A549 (cell line): Measurements from ENCODE around the gene ALOX5. TPM values are rescaled to one million over a fixed set of nuclear protein-coding genes. Genes with fewer than 3 reads are reported as not detected.
A peak's percentile ranks its signal among the peaks of the same experiment; 100 is the strongest.
"Not testable (repeated sequence)": the region's sequence is repeated elsewhere in the genome, so short reads cannot be mapped to it uniquely, and the experiment has no call there.

Source experiments
- ATAC-seq, 2 experiments: fragments of 200-7000 bp in 1 of 2; fragments of >200 bp in 1 of 2; cut with Nextera tagmentation in 1 of 2; cut with Tn5 transposase in 1 of 2; 3 replicates each; pipeline versions ENCODE4 v1.8.0 to v1.9.1; 2018 to 2020; ENCODE audit warnings: mild to moderate bottlenecking in 1 of 2, moderate library complexity in 1 of 2
- CTCF ChIA-PET: fragments of 300-600 bp; sonication (Branson Sonifier 250); formaldehyde crosslinking; extraction: SDS; loops from one replicate; lab custom pipeline; 2021; ENCODE audit warnings: antibody characterized with exemption, inconsistent platforms; lab: Yijun Ruan, JAX
- POLR2A ChIA-PET: fragments of 350-600 bp; formaldehyde crosslinking; extraction: SDS; loops from one replicate; lab custom pipeline; 2021; ENCODE audit warnings: antibody characterized with exemption, inconsistent platforms; lab: Yijun Ruan, JAX
- DNase-seq, 2 experiments: peaks; one replicate each; pipeline versions ENCODE4 v3.0.0 to v3.0.0-alpha.2; 2011 to 2016; ENCODE audit warnings: low read depth in 1 of 2, low spot score in 1 of 2
- FAIRE-seq: peaks from 2 replicates; lab custom pipeline; 2011; peaks lifted over from hg19 to GRCh38; lab: Jason Lieb, UNC
- H3K27ac ChIP-seq, 2 experiments: fragments of >200 bp; sonication (Bioruptor Twin); formaldehyde crosslinking; 3 replicates each; pipeline ENCODE4 v1.5.1; 2016 to 2017
- H3K4me1 ChIP-seq: fragments of >200 bp; sonication (Bioruptor Twin); formaldehyde crosslinking; 3 replicates; pipeline ENCODE4 v1.6.1; 2016
- H3K4me2 ChIP-seq: fragments of >200 bp; sonication (Bioruptor Twin); formaldehyde crosslinking; 3 replicates; pipeline ENCODE4 v1.6.1; 2016
- H3K4me3 ChIP-seq: fragments of >200 bp; sonication (Bioruptor Twin); formaldehyde crosslinking; 3 replicates; pipeline ENCODE4 v1.5.1; 2016
- H3K9me3 ChIP-seq: fragments of >200 bp; sonication (Bioruptor Twin); formaldehyde crosslinking; 3 replicates; pipeline ENCODE4 v1.6.1; 2016
- BCL3 ChIP-seq: fragments of >200 bp; sonication (Bioruptor Twin); formaldehyde crosslinking; IDR thresholded peaks from 3 replicates; pipeline ENCODE4 v1.6.1; 2016
- CBX2 ChIP-seq: fragments of 200-600 bp; sonication (generic); IDR thresholded peaks from 2 replicates; pipeline ENCODE4 v1.6.1; 2016; ENCODE audit warnings: low read depth, mild to moderate bottlenecking, borderline replicate concordance
- CHD4 ChIP-seq: fragments of 200-600 bp; sonication (generic); IDR thresholded peaks from 2 replicates; pipeline ENCODE4 v1.6.1; 2016; ENCODE audit warnings: antibody characterized with exemption, mild to moderate bottlenecking, borderline replicate concordance
- EHF ChIP-seq: fragments of 250-450 bp; sonication (Bioruptor Pico); IDR thresholded peaks from 2 replicates; pipeline ENCODE4 v1.5.0; 2020; ENCODE audit warnings: mild to moderate bottlenecking
- EP300 ChIP-seq, 2 experiments: fragments of >200 bp; sonication (Bioruptor Twin); formaldehyde crosslinking; IDR thresholded peaks; 2 replicates in 1 of 2; 3 replicates in 1 of 2; pipeline ENCODE4 v1.6.1; 2016 to 2017
- ESRRA ChIP-seq: fragments of 150-350 bp; IDR thresholded peaks from 2 replicates; pipeline ENCODE4 v1.6.1; 2014; ENCODE audit warnings: mild to moderate bottlenecking, low read length, borderline replicate concordance
- FOSB ChIP-seq: fragments of 250-450 bp; sonication (Bioruptor Pico); IDR thresholded peaks from 2 replicates; pipeline ENCODE4 v1.5.0; 2020; ENCODE audit warnings: mild to moderate bottlenecking, moderate library complexity
- FOXS1 ChIP-seq: fragments of 250-450 bp; sonication (Bioruptor Pico); IDR thresholded peaks from 2 replicates; pipeline ENCODE4 v1.5.0; 2020; ENCODE audit warnings: mild to moderate bottlenecking, moderate library complexity
- GATA3 ChIP-seq: IDR thresholded peaks from 2 replicates; pipeline ENCODE4 v1.6.1; 2012; ENCODE audit warnings: borderline replicate concordance
- HOXA7 ChIP-seq: fragments of 250-450 bp; sonication (Bioruptor Pico); IDR thresholded peaks from 2 replicates; pipeline ENCODE4 v1.5.0; 2020; ENCODE audit warnings: mild to moderate bottlenecking, moderate library complexity
- HOXB13 ChIP-seq: fragments of 250-450 bp; sonication (Bioruptor Pico); IDR thresholded peaks from 2 replicates; pipeline ENCODE4 v1.5.0; 2020; ENCODE audit warnings: low read depth, mild to moderate bottlenecking, moderate library complexity
- HOXB5 ChIP-seq: fragments of 250-450 bp; sonication (Bioruptor Pico); IDR thresholded peaks from 2 replicates; pipeline ENCODE4 v1.5.0; 2020; ENCODE audit warnings: mild to moderate bottlenecking, moderate library complexity
- KDM1A ChIP-seq: fragments of 200-600 bp; sonication (generic); IDR thresholded peaks from 2 replicates; pipeline ENCODE4 v1.6.1; 2016; ENCODE audit warnings: low read depth, mild to moderate bottlenecking
- MAZ ChIP-seq: fragments of 150-350 bp; IDR thresholded peaks from 2 replicates; pipeline ENCODE4 v1.6.1; 2014; ENCODE audit warnings: antibody characterized with exemption, low read depth, low read length, borderline replicate concordance
- MYC ChIP-seq: IDR thresholded peaks from 2 replicates; pipeline ENCODE4 v1.6.1; 2012; ENCODE audit warnings: mild to moderate bottlenecking, inconsistent platforms, low read length, improper control_type of control experiment, borderline replicate concordance
- NR3C1 ChIP-seq: fragments of >200 bp; sonication (Bioruptor Twin); formaldehyde crosslinking; IDR thresholded peaks from 3 replicates; pipeline ENCODE4 v1.6.1; 2017
- POLR2AphosphoS2 ChIP-seq: conservative IDR thresholded peaks from 2 replicates; pipeline ENCODE4 v1.6.1; 2012; ENCODE audit warnings: low read length, improper control_type of control experiment, inconsistent platforms
- SMC3 ChIP-seq: fragments of >200 bp; sonication (Bioruptor Twin); formaldehyde crosslinking; IDR thresholded peaks from 3 replicates; pipeline ENCODE4 v1.6.1; 2018; ENCODE audit warnings: inconsistent platforms
- TFCP2L1 ChIP-seq: fragments of 250-450 bp; sonication (Bioruptor Pico); IDR thresholded peaks from 2 replicates; pipeline ENCODE4 v1.5.0; 2021; ENCODE audit warnings: mild to moderate bottlenecking
- ZFP36 ChIP-seq: fragments of 450-650 bp; IDR thresholded peaks from 2 replicates; pipeline ENCODE4 v1.6.1; 2014; ENCODE audit warnings: borderline replicate concordance; ENCODE audit not compliant: partially characterized antibody
- WGBS: methylation state at CpG from one replicate; pipeline ENCODE4 v1.1.6; 2017; ENCODE audit errors: missing lambda C conversion rate; 5-methylcytosine and 5-hydroxymethylcytosine counted together
- polyA minus RNA-seq: library from RNA; depleted of rRNA, polyadenylated mRNA; stranded (reverse); fragments of >200 nt; gene quantifications from 2 replicates; pipeline ENCODE4 v1.2.3, GENCODE V29; 2011; rRNA and poly(A)+ RNA removed
- polyA plus RNA-seq, 4 experiments: library from polyadenylated mRNA; depleted of rRNA in 3 of 4; stranded (reverse); fragments of >200 nt; fragmentation: RNase III in 1 of 4; extraction: RNeasy Plus Mini Kit Qiagen cat#74134 plus additional on column Dnase treatment in 1 of 4; gene quantifications; 2 replicates in 3 of 4; 3 replicates in 1 of 4; pipeline ENCODE4 v1.2.3, GENCODE V29; 2011 to 2017

Gene ALOX5
- polyA plus RNA-seq (2011; rRNA removed) (0.18 and 0.25 TPM in 2 replicates), polyA plus RNA-seq (2017; fragmentation: RNase III; extraction: RNeasy Plus Mini Kit Qiagen cat#74134 plus additional on column Dnase treatment) (0.21 to 0.40 TPM (median 0.26 TPM) in 3 replicates), polyA minus RNA-seq (0.17 and 2.1 TPM in 2 replicates)
- 0.05 TPM in 2 replicates for polyA plus RNA-seq (2012; cell fraction: cytosol; rRNA removed)
- polyA plus RNA-seq (2012; cell fraction: nucleus; rRNA removed) = 0.32 and 0.81 TPM in 2 replicates

- ATAC-seq (peak; percentile 60 to 72), FAIRE-seq (no peak), DNase-seq (peak in 1 of 2 experiments; percentile 13)
- peak within 1 kb of the TSS; percentile 48 for H3K4me3 ChIP-seq
- H3K9me3 ChIP-seq = no peaks in the 10 kb centered on the region
- peak within 1 kb of the TSS in 1 of 2 experiments; percentile 8; a peak in 1 of 6 replicates for H3K27ac ChIP-seq
- TF ChIP-seq ZFP36 (peak; percentile 72), KDM1A (no peak), HOXA7 (no peak), BCL3 (no peak), MYC (no peak), SMC3 (no peak), NR3C1 (no peak)
- POLR2A ChIA-PET = no interaction called here
- 4% methylated on average over 5 of the region's 59 CpGs for WGBS
- H3K4me1 ChIP-seq = peaks cover 10% of the 10 kb centered on the region; the same call in 2 of the 3 replicates
- CTCF ChIA-PET = no interaction called here
- peak within 1 kb of the TSS; percentile 89 for H3K4me2 ChIP-seq
These were observed at the start of gene ALOX5 for GRCh38 chr10:45373576-45374349. ALOX5 (plus strand) TSS chr10:45374216; CDS start chr10:45374280, 64 bp downstream.

GRCh38 chr10:45325116-45325515 is 48.9 kb upstream of the ALOX5 start:
- ChIA-PET POLR2A (no interaction called here), CTCF (interaction anchor here (0.9 kb wide), 1 partner anchor 91 kb away, joined by 3 read pairs; no protein-coding TSS in a partner anchor)
- H3K27ac ChIP-seq = no peak overlapping the region
- no peak overlapping the region for H3K4me2 ChIP-seq
- WGBS = 35% methylated on average over 1 of the region's 1 CpG
- no peak for DNase-seq
- H3K4me1 ChIP-seq = no peaks in the 10 kb centered on the region
- no peak for TF ChIP-seq CBX2
- TF ChIP-seq FOSB (CRISPR knock-in tag) = no peak
- peak; percentile 67 for FAIRE-seq
- no peak overlapping the region for H3K4me3 ChIP-seq
- no peaks in the 10 kb centered on the region for H3K9me3 ChIP-seq
- no peak for ATAC-seq

- POLR2A ChIA-PET, CTCF ChIA-PET, H3K9me3 ChIP-seq, H3K4me1 ChIP-seq, DNase-seq, H3K27ac ChIP-seq, ATAC-seq, H3K4me2 ChIP-seq, FAIRE-seq, H3K4me3 ChIP-seq: not testable (repeated sequence)
- 0% methylated on average over 1 of the region's 1 CpG for whole genome bisulfite sequencing
These were observed 47.2 kb upstream of the ALOX5 start for GRCh38 chr10:45326864-45327263.

GRCh38 chr10:45331824-45332223 is 42.2 kb upstream of the ALOX5 start:
- H3K4me2 ChIP-seq, FAIRE-seq, CTCF ChIA-PET, DNase-seq, ATAC-seq, POLR2A ChIA-PET, H3K27ac ChIP-seq, H3K4me1 ChIP-seq, H3K9me3 ChIP-seq, H3K4me3 ChIP-seq: not testable (repeated sequence)
- WGBS = 26% methylated on average over 3 of the region's 3 CpGs

GRCh38 chr10:45339894-45340293 is 34.1 kb upstream of the ALOX5 start:
- FAIRE-seq = no peak
- DNase-seq = no peak
- ChIA-PET POLR2A (no interaction called here), CTCF (no interaction called here)
- H3K9me3 ChIP-seq = no peaks in the 10 kb centered on the region
- WGBS = 53% methylated on average over 1 of the region's 1 CpG
- no peaks in the 10 kb centered on the region for H3K4me1 ChIP-seq
- no peak overlapping the region for H3K27ac ChIP-seq
- no peak overlapping the region for H3K4me2 ChIP-seq
- no peak for ATAC-seq
- no peak overlapping the region for H3K4me3 ChIP-seq
- no peak for TF ChIP-seq GATA3
- no peak for TF ChIP-seq HOXB13
- no peak for TF ChIP-seq CHD4
- TF ChIP-seq HOXB5 = no peak
- no peak for TF ChIP-seq FOXS1 (CRISPR knock-in tag)
- TF ChIP-seq TFCP2L1 = no peak
- no peak for TF ChIP-seq EHF
- no peak for TF ChIP-seq POLR2AphosphoS2
- TF ChIP-seq MYC = no peak
- no peak for TF ChIP-seq EP300 (IDR thresholded peaks at IDR 0.05)
- no peak for TF ChIP-seq MAZ
- TF ChIP-seq ESRRA = no peak

GRCh38 chr10:45340420-45340819 is 33.6 kb upstream of the ALOX5 start:
- 0% methylated on average over 4 of the region's 4 CpGs for WGBS
- H3K4me2 ChIP-seq, POLR2A ChIA-PET, ATAC-seq, H3K4me1 ChIP-seq, H3K4me3 ChIP-seq, DNase-seq, FAIRE-seq, H3K27ac ChIP-seq, H3K9me3 ChIP-seq, CTCF ChIA-PET: not testable (repeated sequence)
